MCF 10A (cell line): ENCODE measurements around the gene BRICD5. TPM values are rescaled to one million over a fixed set of nuclear protein-coding genes. Genes with fewer than 3 reads are reported as not detected.
"Not testable (repeated sequence)": the region's sequence is repeated elsewhere in the genome, so short reads cannot be mapped to it uniquely, and the experiment has no call there.

Experiments
- Bru-seq: library from RNA; stranded (reverse); fragments of 400-500 nt; gene quantifications from one replicate; lab custom pipeline; 2021; lab: Mats Ljungman, UMichigan
- BruChase-seq, 2 experiments: library from RNA; stranded (reverse); fragments of 400-500 nt; gene quantifications; one replicate each; lab custom pipeline; 2021; lab: Mats Ljungman, UMichigan
- BruUV-seq: library from RNA; stranded (reverse); fragments of 400-500 nt; replicated peaks from 2 replicates; lab custom pipeline; 2021; lab: Mats Ljungman, UMichigan
- CTCF ChIA-PET: fragments of 300-600 bp; sonication (Branson Sonifier 250); formaldehyde crosslinking; extraction: SDS; loops from one replicate; lab custom pipeline; 2021; ENCODE audit warnings: antibody characterized with exemption, inconsistent platforms; lab: Yijun Ruan, JAX
- POLR2A ChIA-PET: fragments of 300-600, 350-650 bp; sonication (Branson Sonifier 250); formaldehyde crosslinking; extraction: SDS; loops from one replicate; lab custom pipeline; 2020; ENCODE audit warnings: antibody characterized with exemption, inconsistent platforms; lab: Yijun Ruan, JAX
- DNase-seq: peaks from one replicate; pipeline ENCODE4 v3.0.0-alpha.2; 2018; ENCODE audit not compliant: unreplicated experiment
- H3K27ac Mint-ChIP-seq: one replicate; pipeline ENCODE4 v1.8.0; 2022; ENCODE audit warnings: mild to moderate bottlenecking, low read depth, mixed read lengths; ENCODE audit not compliant: unreplicated experiment
- H3K27me3 Mint-ChIP-seq: one replicate; pipeline ENCODE4 v1.8.0; 2022; ENCODE audit warnings: mixed read lengths; ENCODE audit not compliant: insufficient read depth, unreplicated experiment
- H3K36me3 Mint-ChIP-seq: one replicate; pipeline ENCODE4 v1.8.0; 2022; ENCODE audit warnings: mild to moderate bottlenecking, moderate library complexity, mixed read lengths; ENCODE audit not compliant: insufficient read depth, unreplicated experiment
- H3K4me1 Mint-ChIP-seq: one replicate; pipeline ENCODE4 v1.8.0; 2022; ENCODE audit warnings: mixed read lengths; ENCODE audit not compliant: insufficient read depth, unreplicated experiment
- H3K4me3 Mint-ChIP-seq: one replicate; pipeline ENCODE4 v1.8.0; 2022; ENCODE audit warnings: mild to moderate bottlenecking, moderate library complexity, mixed read lengths; ENCODE audit not compliant: unreplicated experiment
- H3K9me3 Mint-ChIP-seq: one replicate; pipeline ENCODE4 v1.8.0; 2022; ENCODE audit warnings: mixed read lengths; ENCODE audit not compliant: unreplicated experiment
- CTCF ChIP-seq: fragments of 200-600 bp; IDR thresholded peaks from one replicate; pipeline ENCODE4 v1.8.0; 2022; ENCODE audit warnings: antibody characterized with exemption, mild to moderate bottlenecking; ENCODE audit not compliant: unreplicated experiment
- intact Hi-C: fragments of 100-400 bp; cut with micrococcal nuclease; formaldehyde crosslinking; loops from 2 replicates; pipeline ENCODE4 v1.14.1; 2022
- long read RNA-seq: library from polyadenylated mRNA; stranded (forward); transcript quantifications from one replicate; pipeline ENCODE4 v2.0.0, GENCODE V29; 2022
- total RNA-seq: library from RNA; stranded (reverse); gene quantifications from 2 replicates; pipeline ENCODE4 v1.2.3, GENCODE V29; 2022

The BRICD5 gene
- total RNA-seq (4.6 and 5.2 TPM in 2 replicates), Bru-seq, nascent RNA (percentile 45 among the genes with signal in this experiment), BruChase-seq, experiment 1, labeled RNA remaining after a 6-hour chase (percentile 66 among the genes with signal in this experiment), BruChase-seq, experiment 2, labeled RNA remaining after a 2-hour chase (percentile 48 among the genes with signal in this experiment)
- long read RNA-seq, partial matches to known transcripts = 0 of 1 reads
- long read RNA-seq, other reads (novel, unspliced or antisense) = 0 of 1 reads

GRCh38 chr16:2210386-2211365 is at the start of gene BRICD5:
Gene BRICD5 (minus strand): TSS chr16:2210863. CDS start chr16:2210833, 30 bp downstream.
- CTCF ChIA-PET = interaction anchor here (0.7 to 1.4 kb wide), 2 partner anchors 49 to 948 kb away, joined by 3 to 6 read pairs; no protein-coding TSS in a partner anchor
- H3K27me3 Mint-ChIP-seq = no peaks in the 10 kb centered on the region
- intact Hi-C loops = loop anchor here (5.0 kb wide), 1 partner anchor 58 kb away; no protein-coding TSS in a partner anchor
- no TSS peak for BruUV-seq
- H3K36me3 Mint-ChIP-seq = peaks cover 44% of the 10 kb centered on the region
- H3K9me3 Mint-ChIP-seq = no peaks in the 10 kb centered on the region
- H3K4me1 Mint-ChIP-seq = peaks cover 27% of the 10 kb centered on the region
- no peak within 1 kb of the TSS for H3K4me3 Mint-ChIP-seq
- peak within 1 kb of the TSS; percentile 33 for H3K27ac Mint-ChIP-seq
- POLR2A ChIA-PET = interaction anchor here (0.8 to 1.7 kb wide), 2 partner anchors 41 to 56 kb away, joined by 5 to 6 read pairs; partner anchors contain the start of genes ECI1 and TRAF7
- no peak for TF ChIP-seq CTCF
- DNase-seq = no peak

DNA sequence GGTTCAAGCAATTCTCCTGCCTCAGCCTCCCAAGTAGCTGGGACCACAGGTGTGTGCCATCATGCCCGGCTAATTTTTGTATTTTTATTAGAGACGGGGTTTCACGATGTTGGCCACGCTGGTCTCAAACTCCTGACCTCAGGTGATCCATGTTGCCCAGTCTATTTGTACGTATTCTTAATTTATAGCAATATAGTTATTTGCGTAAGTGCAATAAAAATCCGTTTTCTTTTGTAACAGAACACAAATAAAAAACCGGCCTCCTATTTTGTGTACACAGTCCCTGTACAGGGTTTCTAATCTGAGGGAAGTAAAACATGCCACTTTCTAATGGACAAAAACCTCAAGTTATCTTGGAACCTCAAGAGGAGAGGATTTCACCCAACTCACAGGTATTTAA is 49.6 kb upstream of the BRICD5 start:
- H3K36me3 Mint-ChIP-seq = peaks cover 100% of the 10 kb centered on the region
- no peak for TF ChIP-seq CTCF
- POLR2A ChIA-PET = interaction anchor here (1.2 to 2.8 kb wide), 3 partner anchors 9 to 105 kb away, joined by 3 to 18 read pairs (median 8); partner anchors contain the start of genes ECI1 and TRAF7
- no peak overlapping the region for H3K4me3 Mint-ChIP-seq
- no peaks in the 10 kb centered on the region for H3K27me3 Mint-ChIP-seq
- no peak for DNase-seq
- CTCF ChIA-PET = interaction anchor here (1.0 kb wide), 1 partner anchor 9 kb away, joined by 5 read pairs; the partner anchor contains the start of gene ECI1
- H3K27ac Mint-ChIP-seq = no peak overlapping the region
- no TSS peak for BruUV-seq
- H3K4me1 Mint-ChIP-seq = peaks cover 8% of the 10 kb centered on the region
- no peaks in the 10 kb centered on the region for H3K9me3 Mint-ChIP-seq
- intact Hi-C loops = no loop called here

GRCh38 chr16:2258530-2258929 is 47.9 kb upstream of the BRICD5 start:
- H3K27ac Mint-ChIP-seq, intact Hi-C loops, BruUV-seq, H3K27me3 Mint-ChIP-seq, H3K4me3 Mint-ChIP-seq, H3K9me3 Mint-ChIP-seq, DNase-seq, H3K4me1 Mint-ChIP-seq: not testable (repeated sequence)
- POLR2A ChIA-PET = interaction anchor here (1.6 to 2.4 kb wide), 3 partner anchors 8 to 251 kb away, joined by 4 to 8 read pairs (median 5); no protein-coding TSS in a partner anchor
- H3K36me3 Mint-ChIP-seq = peaks cover 100% of the 10 kb centered on the region
- CTCF ChIA-PET = interaction anchor here (1.3 to 1.7 kb wide), 3 partner anchors 63 to 243 kb away, joined by 3 to 6 read pairs (median 5); no protein-coding TSS in a partner anchor

DNA sequence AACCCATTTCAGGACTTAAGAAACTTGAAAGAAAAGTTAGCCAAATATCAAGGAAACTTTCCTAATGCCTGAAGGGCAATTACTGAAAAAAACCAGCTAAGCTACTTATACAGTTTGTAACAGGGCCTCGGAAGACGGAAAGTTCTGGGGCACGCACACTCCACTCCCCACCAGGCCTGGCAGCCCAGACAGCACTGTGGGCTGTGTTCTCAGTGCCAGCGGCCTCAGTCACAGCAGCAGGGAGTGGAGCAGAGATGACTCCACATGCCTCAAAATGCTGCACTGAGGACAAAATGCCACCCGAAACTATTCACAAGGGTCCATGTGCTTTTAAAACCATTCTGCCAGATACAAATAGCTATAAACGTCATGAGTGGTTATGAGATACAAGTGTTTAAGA is 47.1 kb upstream of the BRICD5 start:
- ChIA-PET POLR2A (interaction anchor here (0.6 to 2.4 kb wide), 5 partner anchors 8 to 250 kb away, joined by 3 to 8 read pairs (median 4); no protein-coding TSS in a partner anchor), CTCF (interaction anchor here (0.6 to 1.7 kb wide), 5 partner anchors 22 to 246 kb away, joined by 3 to 6 read pairs (median 4); no protein-coding TSS in a partner anchor)
- Mint-ChIP-seq H3K4me3 (no peak overlapping the region), H3K4me1 (no peaks in the 10 kb centered on the region), H3K9me3 (no peaks in the 10 kb centered on the region), H3K27me3 (no peaks in the 10 kb centered on the region), H3K27ac (no peak overlapping the region), H3K36me3 (peaks cover 100% of the 10 kb centered on the region)
- DNase-seq = no peak
- no peak for TF ChIP-seq CTCF
- intact Hi-C loops = no loop called here
- BruUV-seq = no TSS peak
